Panc1 (cell line): ENCODE results near the gene TTLL10. TPM values are rescaled to one million over a fixed set of nuclear protein-coding genes. Genes with fewer than 3 reads are reported as not detected.

Experiments
- ATAC-seq: fragments of 200-7000 bp; cut with Tn5 transposase; 2 replicates; pipeline ENCODE4 v1.9.1; 2020; ENCODE audit warnings: mild to moderate bottlenecking, moderate library complexity
- BruUV-seq: library from RNA; stranded (reverse); fragments of 400-500 nt; replicated peaks from 2 replicates; lab custom pipeline; 2021; lab: Mats Ljungman, UMichigan
- CTCF ChIA-PET: fragments of 300-600 bp; sonication (Branson Sonifier 250); formaldehyde crosslinking; loops from one replicate; lab custom pipeline; 2022; ENCODE audit warnings: antibody characterized with exemption; lab: Charles Lee
- POLR2A ChIA-PET: fragments of 300-600 bp; sonication (Branson Sonifier 250); formaldehyde crosslinking; loops from one replicate; lab custom pipeline; 2022; ENCODE audit warnings: antibody characterized with exemption; lab: Charles Lee
- DNase-seq: peaks from one replicate; pipeline ENCODE4 v3.0.0-alpha.2; 2010; ENCODE audit warnings: low read depth, low spot score
- H3K27ac ChIP-seq: 2 replicates; pipeline ENCODE4 v1.5.1; 2011; ENCODE audit warnings: mild to moderate bottlenecking, low read length, inconsistent platforms
- H3K27me3 ChIP-seq: fragments of 200-500 bp; sonication (Bioruptor generic); 2 replicates; pipeline ENCODE4 v1.6.0; 2014; ENCODE audit warnings: low read length, inconsistent platforms; ENCODE audit not compliant: control insufficient read depth, insufficient read depth
- H3K36me3 ChIP-seq: fragments of 200-500 bp; sonication (Bioruptor generic); 2 replicates; pipeline ENCODE4 v1.5.1; 2014; ENCODE audit warnings: inconsistent platforms, mild to moderate bottlenecking, low read length, moderate library complexity; ENCODE audit not compliant: control insufficient read depth, insufficient read depth
- H3K4me1 ChIP-seq: 2 replicates; pipeline ENCODE4 v1.5.1; 2011; ENCODE audit warnings: inconsistent platforms, mild to moderate bottlenecking, low read length, moderate library complexity; ENCODE audit not compliant: control insufficient read depth, insufficient read depth
- H3K4me3 ChIP-seq, 2 experiments: 2 replicates each; pipeline ENCODE4 v1.5.1; 2011 to 2012; ENCODE audit warnings: low read depth in 2 of 2, low read length in 2 of 2, mild to moderate bottlenecking in 2 of 2, inconsistent platforms in 1 of 2, moderate library complexity in 1 of 2
- H3K9me3 ChIP-seq: fragments of 200-500 bp; sonication (Bioruptor generic); 2 replicates; pipeline ENCODE4 v1.5.1; 2014; ENCODE audit warnings: low read depth, mild to moderate bottlenecking, inconsistent platforms, low read length, moderate library complexity; ENCODE audit not compliant: control insufficient read depth, insufficient read depth
- CTCF ChIP-seq: fragments of 450-650 bp; IDR thresholded peaks from 2 replicates; pipeline ENCODE4 v1.5.1; 2017; ENCODE audit warnings: mild to moderate bottlenecking
- POLR2AphosphoS5 ChIP-seq: IDR thresholded peaks from 2 replicates; pipeline ENCODE4 v1.6.1; 2012; ENCODE audit warnings: mild to moderate bottlenecking, low read depth, low read length, moderate library complexity
- REST ChIP-seq, 2 experiments: IDR thresholded peaks; 2 replicates each; pipeline ENCODE4 v1.6.1; 2011 to 2012; ENCODE audit warnings: low read depth in 2 of 2, control low read depth in 1 of 2, low read length in 1 of 2, mild to moderate bottlenecking in 1 of 2, moderate library complexity in 1 of 2; ENCODE audit not compliant: insufficient read depth in 1 of 2
- SIN3A ChIP-seq: IDR thresholded peaks from 2 replicates; pipeline ENCODE4 v1.6.1; 2012; ENCODE audit warnings: low read depth, mild to moderate bottlenecking, low read length, moderate library complexity, borderline replicate concordance; ENCODE audit not compliant: insufficient read depth
- TCF7L2 ChIP-seq: IDR thresholded peaks from 2 replicates; pipeline ENCODE4 v1.6.1; 2011; ENCODE audit warnings: mild to moderate bottlenecking, low read depth, low read length, inconsistent platforms
- in situ Hi-C: cut with HindIII; loops from 2 replicates; pipeline ENCODE4 v1.10.0; 2016; ENCODE audit warnings: low sequenced_read_pairs, low pct_unique_long_range_greater_than_20kb
- intact Hi-C: fragments of 100-400 bp; cut with micrococcal nuclease; formaldehyde crosslinking; loops from one replicate; pipeline ENCODE4 v1.10.0; 2022; ENCODE audit not compliant: unreplicated experiment
- total RNA-seq: library from RNA; stranded (reverse); gene quantifications from one replicate; pipeline ENCODE4 v1.2.1, GENCODE V29; 2021; ENCODE audit not compliant: unreplicated experiment

Gene TTLL10
- total RNA-seq, 1 experiment from 2014 or later, result not detected

GRCh38 chr1:1217621-1218523 is 44.2 kb downstream of the TTLL10 start:
- Histone ChIP-seq H3K4me3 (no peak overlapping the region), H3K36me3 (peaks cover 2% of the 10 kb centered on the region; the same call in 1 of the 2 replicates), H3K27ac (no peak overlapping the region), H3K9me3 (no peaks in the 10 kb centered on the region), H3K27me3 (no peaks in the 10 kb centered on the region), H3K4me1 (no peaks in the 10 kb centered on the region)
- intact Hi-C loops (no loop called here), in situ Hi-C loops (no loop called here)
- BruUV-seq, result no TSS peak
- ATAC-seq (no peak), DNase-seq (no peak)
- no peak for TF ChIP-seq REST (IDR thresholded peaks at IDR 0.05; ENCODE audit: insufficient read depth in 1 of 2, low read depth in 2 of 2, low read length in 1 of 2)
- TF ChIP-seq SIN3A, result no peak
- no peak for TF ChIP-seq POLR2AphosphoS5
- no peak for TF ChIP-seq TCF7L2
- TF ChIP-seq CTCF, result no peak
- ChIA-PET POLR2A (no interaction called here), CTCF (no interaction called here)

GRCh38 chr1:1218524-1219200 is 45.0 kb downstream of the TTLL10 start:
- no peak for ATAC-seq
- Histone ChIP-seq H3K36me3 (peaks cover 2% of the 10 kb centered on the region; the same call in 1 of the 2 replicates), H3K27ac (no peak overlapping the region), H3K9me3 (no peaks in the 10 kb centered on the region), H3K4me1 (no peaks in the 10 kb centered on the region), H3K27me3 (no peaks in the 10 kb centered on the region), H3K4me3 (no peak overlapping the region)
- intact Hi-C loops, result no loop called here
- TF ChIP-seq POLR2AphosphoS5, result no peak
- no peak for TF ChIP-seq REST (IDR thresholded peaks at IDR 0.05; ENCODE audit: insufficient read depth in 1 of 2, low read depth in 2 of 2, low read length in 1 of 2)
- TF ChIP-seq CTCF, result no peak
- no peak for TF ChIP-seq TCF7L2
- TF ChIP-seq SIN3A, result no peak
- CTCF ChIA-PET, result no interaction called here
- BruUV-seq, result no TSS peak
- in situ Hi-C loops, result no loop called here
- DNase-seq, result no peak
- POLR2A ChIA-PET, result no interaction called here
